HG03196 (cell line): Measurements from ENCODE around the gene RUNX1.

ENCODE experiments used
- ATAC-seq: cut with Tn5 transposase; IDR thresholded peaks from one replicate; pipeline ENCODE4 v1.9.1; 2021; ENCODE audit not compliant: unreplicated experiment

RUNX1 gene

DNA sequence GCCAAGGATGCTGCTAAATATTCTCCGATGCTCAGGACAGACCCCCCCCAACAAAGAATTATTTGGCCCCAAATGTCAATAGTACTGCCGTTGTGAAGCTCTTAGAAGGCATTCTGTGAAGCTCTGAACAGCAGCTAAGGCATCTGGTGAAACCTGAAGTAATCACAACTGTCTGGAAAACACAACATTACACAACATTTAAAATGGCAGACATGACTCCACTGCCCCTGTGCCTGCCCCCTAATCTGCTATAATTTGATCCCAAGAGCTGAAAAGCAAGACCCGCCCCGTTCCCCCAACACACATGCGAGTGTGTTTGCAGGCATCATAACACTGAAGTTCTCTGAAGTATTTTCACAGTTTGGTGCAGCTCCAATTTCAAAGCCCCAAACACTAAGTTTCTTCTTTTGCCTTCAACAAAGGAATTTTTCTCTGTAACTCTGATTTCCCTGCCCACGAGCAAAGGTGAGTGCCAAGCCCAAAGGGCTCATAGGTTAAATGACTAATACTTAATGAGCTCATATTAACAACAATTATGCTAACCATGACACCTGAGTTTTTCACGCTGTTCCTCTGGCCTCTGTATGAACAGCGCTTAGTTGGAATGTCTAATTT lies 251.1 kb downstream of the RUNX1 start:
- ATAC-seq = no peak

GRCh38 chr21:34797201-34797525 lies 251.9 kb downstream of the RUNX1 start:
- ATAC-seq = no peak

- ATAC-seq = no peak
These were observed 252.4 kb downstream of the RUNX1 start for GRCh38 chr21:34796518-34797200.

DNA sequence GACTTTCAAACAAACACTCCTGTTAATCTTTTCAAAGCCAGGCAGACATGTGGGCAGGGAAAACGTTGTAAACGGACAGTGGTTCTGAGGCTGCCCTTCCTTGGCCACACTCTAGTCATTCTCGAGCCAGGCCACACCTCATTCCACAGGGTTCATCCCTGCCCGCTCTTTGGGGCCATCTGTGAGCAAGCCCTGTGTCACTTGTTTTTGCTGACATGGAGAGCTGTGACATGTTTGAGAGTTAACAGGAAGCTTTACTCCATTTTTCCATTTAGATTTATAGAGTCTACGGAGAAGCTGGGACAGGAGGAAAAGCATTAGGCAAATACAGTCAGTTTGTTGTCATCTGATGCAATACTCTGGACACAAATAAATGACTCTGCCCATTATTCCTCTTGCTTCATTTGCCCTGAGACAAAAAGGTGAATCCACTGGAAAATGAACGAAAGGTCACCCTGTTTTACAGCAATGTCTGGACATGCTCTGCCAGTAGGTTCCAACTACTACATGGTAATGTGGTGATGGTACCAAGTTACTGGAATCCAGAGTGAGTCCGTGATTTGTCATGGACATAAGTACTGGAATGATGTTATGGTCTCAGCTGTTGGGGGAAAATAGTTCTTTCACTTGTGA lies 253.4 kb downstream of the RUNX1 start:
- no peak for ATAC-seq

DNA sequence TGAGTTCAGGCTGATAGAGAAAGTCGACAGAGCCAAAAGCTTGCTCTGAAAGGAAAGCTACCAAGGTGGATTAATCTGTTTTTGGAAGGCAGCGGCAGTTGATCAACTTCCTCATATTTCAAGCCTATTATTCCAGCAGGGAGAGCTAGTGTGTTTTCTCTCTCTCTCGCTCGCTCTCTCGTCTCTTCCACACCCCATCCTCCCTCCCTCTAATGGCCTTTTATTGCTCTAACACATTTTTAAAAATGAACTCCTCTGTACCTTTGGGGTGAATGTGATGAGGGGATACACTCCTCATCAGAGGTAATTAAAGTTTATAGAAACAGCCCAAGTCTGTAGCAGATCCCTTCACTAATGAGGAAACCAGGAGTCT lies 253.9 kb downstream of the RUNX1 start:
- no peak for ATAC-seq

GRCh38 chr21:34794686-34795085 lies 254.4 kb downstream of the RUNX1 start:
- no peak for ATAC-seq

GRCh38 chr21:34793471-34793870 lies 255.6 kb downstream of the RUNX1 start:
- no peak for ATAC-seq

DNA sequence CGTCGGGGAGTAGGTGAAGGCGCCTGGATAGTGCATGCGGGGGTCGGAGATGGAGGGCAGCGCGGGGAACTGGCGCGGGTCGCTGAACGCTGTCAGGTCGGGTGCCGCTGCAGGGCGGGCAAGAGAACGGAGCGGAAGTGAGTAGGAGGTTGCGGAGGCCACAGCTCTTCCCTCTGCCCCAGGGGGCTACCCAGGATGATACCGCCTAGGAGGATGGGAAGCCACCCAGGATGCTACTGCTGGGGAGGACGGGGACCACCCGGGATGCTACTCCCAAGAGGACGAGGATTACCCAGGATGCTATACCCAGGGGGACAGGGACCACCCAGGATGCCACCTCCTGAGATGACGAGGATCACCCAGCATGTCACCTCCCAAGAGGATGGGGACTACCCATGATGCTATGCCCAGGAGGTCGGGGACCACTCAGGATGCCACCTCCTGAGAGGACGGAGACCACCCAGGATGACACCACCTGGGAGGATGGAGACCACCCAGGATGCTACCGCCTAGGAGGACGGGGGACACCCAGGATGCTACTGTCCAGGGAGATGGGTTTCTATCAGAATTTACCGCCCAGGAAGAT lies 256.5 kb downstream of the RUNX1 start:
- no peak for ATAC-seq

GRCh38 chr21:34791776-34792503 lies 257.2 kb downstream of the RUNX1 start:
- no peak for ATAC-seq

- no peak for ATAC-seq
These were observed 258.3 kb downstream of the RUNX1 start for GRCh38 chr21:34790834-34791233.

- no peak for ATAC-seq
These were observed 258.8 kb downstream of the RUNX1 start for GRCh38 chr21:34790341-34790740.

DNA sequence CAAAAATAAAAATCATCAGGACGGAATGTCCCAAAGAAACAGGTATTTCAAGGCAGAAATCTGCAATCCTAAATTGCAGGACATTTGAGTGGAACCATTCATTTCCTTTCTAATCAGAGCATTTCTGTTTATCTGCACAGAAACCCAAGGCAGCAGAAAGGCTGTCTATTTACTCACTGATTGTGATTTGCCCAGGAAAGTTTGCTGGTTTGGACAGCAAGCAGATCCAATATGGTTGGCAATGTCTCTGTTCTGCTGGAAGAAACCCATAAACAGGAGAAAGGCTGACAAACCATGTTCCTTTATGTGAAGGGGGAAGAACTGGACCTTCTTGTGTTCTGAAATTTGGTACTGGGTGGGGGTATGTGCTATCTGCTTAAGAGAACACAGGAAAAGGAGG lies 260.2 kb downstream of the RUNX1 start:
- ATAC-seq = no peak

GRCh38 chr21:34783815-34784214 lies 265.3 kb downstream of the RUNX1 start:
- ATAC-seq = no peak

DNA sequence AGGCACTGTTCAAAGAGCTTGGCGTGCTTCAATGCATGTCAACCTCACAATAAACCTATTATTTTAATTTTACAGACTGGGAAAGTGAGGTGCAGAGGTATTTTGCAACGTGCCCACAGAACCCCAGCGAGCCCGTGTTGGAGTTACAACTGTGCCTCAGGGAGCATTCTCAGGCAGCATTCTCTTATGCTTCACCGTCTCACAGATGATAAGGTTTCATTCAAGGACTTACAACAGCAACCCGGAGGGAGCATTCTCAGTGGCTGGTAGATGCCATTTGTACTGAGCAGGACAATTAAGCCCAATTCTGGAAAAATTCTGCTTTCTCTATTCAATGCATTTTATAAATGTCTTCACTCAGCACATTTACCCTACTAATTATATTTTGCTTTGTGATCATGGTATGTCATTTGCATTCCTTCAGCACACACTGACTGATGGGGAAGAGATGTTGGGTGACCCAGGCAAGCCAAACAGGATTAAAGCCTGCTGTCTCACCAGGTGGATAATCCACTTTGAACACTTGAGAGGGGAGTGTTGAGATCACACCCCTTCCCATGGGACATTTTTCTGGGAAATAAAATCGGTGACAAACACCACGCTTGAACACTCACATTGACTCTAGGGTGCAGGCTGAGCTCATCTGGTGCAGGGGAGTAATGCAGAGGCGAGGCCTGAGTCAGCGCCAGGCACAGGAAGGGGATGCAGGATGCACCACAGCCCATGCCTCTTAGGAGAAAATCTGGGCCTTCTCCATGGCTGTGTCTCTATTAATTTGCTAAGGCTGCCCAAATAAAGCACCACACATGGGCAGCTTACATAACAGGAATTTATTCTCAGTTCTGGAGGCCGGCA lies 266.4 kb downstream of the RUNX1 start:
- ATAC-seq = no peak

DNA sequence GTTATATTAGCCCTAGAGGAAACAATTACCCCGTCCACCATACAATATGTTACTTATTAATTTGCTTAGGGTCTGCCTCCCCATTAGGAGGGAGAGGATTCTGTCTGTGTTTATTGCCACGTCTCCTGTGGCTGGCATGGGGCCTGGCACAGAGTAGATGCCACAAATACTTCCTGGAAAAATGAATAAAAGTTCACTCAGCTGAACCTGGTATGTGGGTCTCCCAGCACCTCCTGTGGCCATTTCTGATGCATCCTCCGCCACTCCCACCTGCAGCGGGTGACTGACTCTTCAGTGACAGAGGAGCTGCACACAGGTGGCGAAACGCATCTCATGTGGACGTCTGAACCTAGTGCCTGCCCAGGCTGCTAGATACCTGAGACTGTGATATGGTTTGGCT lies 267.6 kb downstream of the RUNX1 start:
- ATAC-seq = no peak

DNA sequence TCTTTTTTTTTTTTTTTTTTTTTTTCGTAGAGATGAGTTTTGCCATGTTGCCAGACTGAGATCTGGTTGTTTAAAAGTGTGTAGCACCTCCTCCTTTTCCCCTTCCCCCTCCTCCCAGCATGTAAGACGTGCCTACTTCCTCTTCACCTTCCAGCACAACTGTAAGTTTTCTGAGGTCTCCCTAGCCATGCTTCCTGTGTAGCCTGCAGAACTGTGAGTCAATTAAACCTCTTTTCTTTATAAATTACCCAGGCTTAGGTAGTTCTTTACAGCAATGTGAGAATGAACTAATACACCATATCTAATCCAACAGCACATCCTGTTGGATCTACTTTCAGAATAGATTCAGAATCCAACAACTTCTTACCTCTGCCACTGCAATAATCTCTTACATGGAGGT lies 269.2 kb downstream of the RUNX1 start:
- no peak for ATAC-seq

DNA sequence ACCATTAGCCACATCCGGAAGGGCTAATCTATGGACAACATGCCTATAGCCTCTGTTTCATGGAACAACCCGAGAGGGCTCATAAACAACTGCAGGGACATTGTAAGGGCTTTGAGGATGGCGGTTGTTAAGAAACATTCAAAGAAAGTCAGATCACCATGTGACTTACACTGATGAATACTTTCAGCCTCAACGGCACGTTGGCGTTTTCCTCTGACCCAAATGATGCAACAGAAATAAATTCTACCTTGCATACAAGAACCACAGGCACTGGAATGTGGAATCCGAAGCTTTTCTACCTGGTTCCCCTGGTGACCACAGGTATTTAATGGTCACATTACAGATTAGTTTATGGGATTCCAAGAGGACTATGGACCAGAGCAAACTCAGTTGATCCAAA lies 273.3 kb downstream of the RUNX1 start:
- ATAC-seq = no peak

DNA sequence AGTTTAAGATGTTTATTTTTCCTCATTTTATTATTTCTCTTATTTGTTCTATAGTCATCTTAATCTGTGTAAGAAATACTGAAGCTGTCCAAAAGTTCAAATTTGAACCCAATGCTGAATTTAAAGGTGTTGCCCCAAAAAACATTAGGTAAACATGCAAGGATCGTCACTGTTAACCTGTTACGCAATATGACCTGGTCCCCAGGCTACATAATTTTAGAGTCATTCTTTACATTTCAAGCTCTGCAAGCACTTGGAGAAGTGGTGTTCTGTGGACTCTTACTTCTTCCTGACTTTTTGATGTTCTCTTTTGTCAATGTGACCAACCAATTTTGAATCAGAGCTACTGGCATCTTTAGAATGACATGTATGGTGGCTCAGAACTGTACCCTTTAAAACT lies 274.4 kb downstream of the RUNX1 start:
- no peak for ATAC-seq

GRCh38 chr21:34771512-34772028 lies 277.5 kb downstream of the RUNX1 start:
- no peak for ATAC-seq

DNA sequence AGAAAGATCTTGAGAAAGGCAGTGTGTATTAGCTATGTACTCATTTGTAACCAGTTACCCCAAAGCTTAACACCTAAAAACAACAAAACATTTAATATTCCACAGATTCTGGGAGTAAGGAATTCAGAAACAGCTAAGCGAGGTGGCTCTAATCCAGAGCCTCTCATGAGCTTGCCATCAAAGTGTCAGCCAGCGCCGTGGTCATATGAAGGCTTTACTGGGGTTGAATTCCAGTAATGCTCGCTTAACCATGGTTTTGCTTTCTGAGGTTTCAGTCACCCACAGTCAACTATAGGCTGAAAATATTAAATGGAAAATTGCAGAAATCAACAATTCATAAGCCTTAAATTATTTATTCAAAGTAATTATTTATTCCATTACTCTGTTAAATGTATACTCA lies 278.5 kb downstream of the RUNX1 start:
- no peak for ATAC-seq

GRCh38 chr21:34768326-34768725 lies 280.8 kb downstream of the RUNX1 start:
- no peak for ATAC-seq
